NCI-H2171 treated with DMSO at 0.1 percent for 48 hours (cell line): Measurements from ENCODE around the gene TOM1L1.

Source experiments
- DNase-seq: peaks from one replicate; lab custom pipeline; 2025; lab: John Stamatoyannopoulos, UW

Gene TOM1L1

DNA sequence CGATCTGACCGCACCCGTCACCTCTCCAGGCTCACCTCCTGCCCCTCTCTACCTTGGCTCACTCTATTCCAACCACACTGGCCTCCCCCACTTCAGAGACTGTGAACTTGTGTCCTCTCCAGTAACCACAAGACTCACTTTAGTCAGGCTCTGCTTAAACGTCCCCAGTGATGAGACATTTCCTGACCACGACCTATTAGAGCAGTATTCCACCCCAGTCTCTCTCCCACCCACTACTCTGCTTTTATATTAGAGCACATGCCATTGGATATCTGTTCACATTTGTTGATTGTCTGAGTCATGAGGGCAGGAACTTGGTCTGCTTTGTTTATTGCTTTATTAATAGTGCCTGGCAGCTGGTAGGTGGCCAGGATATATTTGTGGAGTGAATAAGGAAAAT lies 47.7 kb downstream of the TOM1L1 start:
- no peak for DNase-seq

DNA sequence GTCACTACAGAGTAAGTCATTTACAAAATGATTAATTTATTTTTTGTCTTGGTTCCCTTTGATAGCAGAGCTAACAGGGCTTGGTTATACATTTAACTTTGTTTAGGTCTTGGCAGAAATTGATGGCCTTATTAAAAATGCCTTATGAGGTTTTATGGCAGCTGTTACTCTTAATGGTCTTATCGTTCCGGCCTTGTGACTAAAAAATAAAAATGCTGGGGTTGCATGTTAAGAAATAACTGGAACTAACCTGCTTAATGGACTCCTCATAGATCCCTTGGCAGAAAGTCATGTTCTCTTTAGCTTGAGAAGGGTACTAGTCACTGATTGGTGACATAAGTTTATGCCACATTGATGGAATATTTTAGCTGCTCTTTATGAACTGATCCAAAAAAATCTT lies 49.5 kb downstream of the TOM1L1 start:
- no peak for DNase-seq

DNA sequence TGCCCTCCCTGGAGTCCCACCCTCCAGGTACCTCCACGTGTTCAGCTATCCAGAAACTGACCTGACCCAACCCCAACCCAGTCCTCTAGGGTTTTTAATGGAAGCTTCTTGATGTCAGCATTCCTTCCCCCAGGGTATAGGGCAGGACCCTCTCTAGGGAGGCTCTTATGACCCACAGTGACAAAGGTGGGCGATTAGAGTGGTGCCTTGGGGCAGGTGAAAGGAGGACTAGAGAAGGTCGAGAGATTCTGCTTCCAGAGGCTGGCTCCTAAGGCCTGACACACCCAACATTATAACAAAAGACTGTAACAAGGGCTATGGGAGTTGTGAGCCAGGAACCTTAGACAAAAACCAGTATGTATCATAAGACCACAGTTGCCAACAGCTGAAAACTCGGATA lies 50.6 kb downstream of the TOM1L1 start:
- no peak for DNase-seq

DNA sequence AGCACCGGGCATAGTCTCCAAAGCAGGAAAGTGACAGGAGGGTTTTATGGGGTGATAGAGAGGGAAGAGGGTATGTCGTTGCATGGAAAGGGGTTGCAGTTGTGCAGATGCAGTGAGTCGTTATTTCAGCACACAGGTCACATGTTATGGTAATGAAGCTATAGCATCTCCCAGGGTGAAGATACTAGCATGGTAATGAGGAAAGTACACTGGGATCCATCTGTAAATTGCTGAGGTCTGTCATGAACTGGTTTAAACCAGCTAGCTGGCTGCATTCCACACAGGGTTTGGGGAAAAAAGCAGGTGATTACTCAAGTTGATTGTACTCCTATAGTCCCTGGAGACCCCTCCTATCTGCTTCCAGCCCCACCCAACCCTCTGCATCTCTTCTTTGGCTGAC lies 56.1 kb downstream of the TOM1L1 start:
- DNase-seq, result peak; percentile 99

DNA sequence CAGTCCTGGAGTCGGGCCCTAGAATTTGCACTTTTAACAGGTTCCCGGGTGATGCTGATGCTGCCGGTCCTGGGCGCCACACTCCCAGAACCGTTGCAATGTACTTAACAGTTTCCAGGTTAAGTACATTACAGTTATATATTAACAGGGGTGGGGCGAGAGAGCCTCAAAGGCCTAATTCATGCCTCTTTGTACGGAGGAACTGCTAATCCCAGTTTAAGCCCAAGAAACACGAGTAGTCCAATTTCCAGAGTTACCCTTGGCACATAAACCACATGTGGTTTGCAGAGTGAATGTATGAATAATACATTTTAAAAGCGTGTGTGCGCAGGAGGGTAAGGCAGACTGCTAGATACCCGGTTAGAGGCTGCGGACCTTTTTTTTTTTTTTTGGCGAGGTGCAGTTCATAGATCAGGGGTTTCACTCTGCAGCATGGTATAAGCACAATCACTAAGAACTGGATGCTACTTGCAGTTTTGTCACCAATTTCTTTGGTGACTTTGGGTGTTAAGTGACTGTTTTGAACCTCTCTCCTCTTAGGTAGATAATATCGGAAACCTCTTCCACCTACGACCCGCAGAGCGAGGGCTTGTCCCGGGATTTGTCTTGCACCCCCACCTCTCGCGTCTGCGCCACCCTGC lies 67.1 kb downstream of the TOM1L1 start:
- DNase-seq, result peak; percentile 79

DNA sequence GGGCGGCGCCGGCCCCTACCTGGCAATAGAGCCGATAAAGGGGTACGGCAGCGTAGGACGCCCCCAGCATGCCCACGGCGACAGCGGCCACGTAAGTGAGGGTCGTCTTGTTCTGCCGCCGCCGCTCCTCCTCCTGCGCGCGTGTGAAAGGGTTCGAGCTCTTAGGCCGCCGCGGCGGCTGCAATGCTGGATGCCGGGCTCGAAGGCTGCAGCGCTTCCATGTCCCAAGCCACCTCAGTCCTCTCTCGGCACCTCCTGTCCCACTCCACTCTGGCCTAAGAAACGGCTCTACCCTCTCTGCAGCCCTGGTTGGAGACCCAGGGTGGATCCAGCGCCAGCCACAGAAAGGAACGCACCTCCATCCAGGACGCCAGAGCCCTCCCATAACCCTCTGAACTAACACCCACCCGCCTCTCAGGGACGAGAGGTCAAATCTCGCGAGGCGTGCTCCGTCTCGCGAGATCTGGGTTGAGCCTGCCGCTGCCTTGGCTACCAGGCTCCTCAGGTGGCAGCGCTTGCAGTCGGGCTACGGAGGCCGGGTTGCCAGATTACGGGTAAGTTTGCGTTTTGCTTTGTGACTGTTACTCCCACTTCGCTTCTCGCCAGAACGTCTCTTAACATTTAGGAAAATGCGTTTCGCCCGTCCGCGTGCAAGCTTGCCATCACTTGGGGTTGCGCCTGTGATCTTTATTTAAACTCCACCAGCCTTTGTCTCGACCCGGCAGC lies 67.8 kb downstream of the TOM1L1 start, which contains the start of the genes COX11 and STXBP4:
COX11 (minus strand) TSS at position 393 of the 726 bp plus-strand sequence; CDS start at position 385, 8 bp downstream.
STXBP4 (plus strand) TSS at position 504 of the 726 bp plus-strand sequence. CDS start 17,455 bp downstream, outside the sequence.
- DNase-seq, result peak; percentile 96

DNA sequence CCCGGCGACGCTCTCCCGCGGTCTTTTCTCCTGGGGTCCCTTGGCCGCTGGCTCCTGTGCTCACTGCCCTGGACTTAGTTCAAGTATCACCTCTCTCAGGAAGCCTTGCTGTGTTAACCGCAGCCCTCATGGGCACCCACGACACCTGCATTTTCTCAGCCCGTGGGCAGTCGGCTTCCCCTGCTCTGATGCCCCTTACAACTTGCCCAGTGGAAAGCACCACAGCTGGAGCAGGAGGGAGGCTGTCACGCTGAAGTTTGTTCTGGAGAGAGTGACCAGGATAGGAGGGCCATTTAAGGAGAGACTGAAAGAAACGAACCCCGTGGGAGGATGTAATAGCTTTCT lies 68.3 kb downstream of the TOM1L1 start:
- peak; percentile 26 for DNase-seq

DNA sequence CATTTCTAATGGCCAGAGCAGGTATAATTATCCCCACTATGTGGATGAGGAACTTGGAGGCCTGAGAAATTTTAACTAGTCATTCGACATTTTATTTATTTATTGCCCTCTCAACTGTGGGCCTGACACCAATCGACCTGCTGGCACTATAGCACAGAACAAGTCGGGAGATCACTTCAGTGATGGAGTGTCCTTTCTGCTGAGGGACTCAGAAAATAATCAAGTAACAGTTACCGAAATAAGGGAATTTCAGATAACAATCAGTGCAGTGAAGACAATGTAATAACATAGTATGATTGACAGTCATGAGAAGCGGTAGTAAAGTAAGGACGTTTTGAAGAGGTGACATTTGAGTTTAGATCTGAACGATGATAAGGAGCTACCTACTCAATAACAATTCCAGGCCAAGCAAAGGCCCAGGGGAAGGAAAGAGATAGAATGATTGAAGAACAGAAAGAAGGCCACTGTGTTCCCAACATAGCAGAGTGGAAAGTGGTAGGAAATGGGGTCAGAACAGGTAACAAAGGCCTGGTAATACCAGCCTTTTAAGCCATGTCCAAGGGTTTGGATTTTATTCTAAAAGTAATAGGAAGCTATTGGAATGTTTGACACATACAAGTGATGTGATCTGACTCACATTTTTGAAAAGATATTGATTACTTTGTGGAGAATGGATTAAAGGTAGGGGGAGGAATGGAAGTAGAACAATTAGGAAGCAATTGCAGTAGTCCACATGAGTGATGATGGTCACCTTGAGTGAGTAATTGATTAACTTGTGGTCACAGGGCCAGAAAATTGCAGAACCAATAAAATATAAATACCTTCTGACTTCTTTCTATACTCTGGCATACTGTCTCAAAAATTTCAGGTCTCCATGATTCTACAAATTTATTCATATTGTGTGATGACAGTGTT lies 69.3 kb downstream of the TOM1L1 start:
- DNase-seq, result no peak

DNA sequence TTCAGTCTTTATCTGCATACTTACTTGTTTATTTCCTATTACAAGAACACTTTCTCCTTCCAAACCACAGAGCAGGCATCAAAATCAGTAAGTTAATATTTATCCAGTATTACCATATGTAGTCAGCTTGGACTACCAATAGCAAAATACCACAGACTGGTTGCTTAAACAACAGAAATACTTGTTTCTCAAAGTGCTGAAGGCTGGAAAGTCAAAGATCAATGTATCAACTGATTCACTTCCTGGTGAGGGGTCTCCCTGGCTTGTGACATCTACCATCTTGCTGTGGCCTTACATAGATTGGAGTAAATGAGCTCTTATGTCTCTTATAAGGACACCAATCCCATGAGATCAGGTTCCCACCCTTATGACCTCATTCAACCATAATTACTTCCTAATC lies 70.5 kb downstream of the TOM1L1 start:
- DNase-seq, result no peak

DNA sequence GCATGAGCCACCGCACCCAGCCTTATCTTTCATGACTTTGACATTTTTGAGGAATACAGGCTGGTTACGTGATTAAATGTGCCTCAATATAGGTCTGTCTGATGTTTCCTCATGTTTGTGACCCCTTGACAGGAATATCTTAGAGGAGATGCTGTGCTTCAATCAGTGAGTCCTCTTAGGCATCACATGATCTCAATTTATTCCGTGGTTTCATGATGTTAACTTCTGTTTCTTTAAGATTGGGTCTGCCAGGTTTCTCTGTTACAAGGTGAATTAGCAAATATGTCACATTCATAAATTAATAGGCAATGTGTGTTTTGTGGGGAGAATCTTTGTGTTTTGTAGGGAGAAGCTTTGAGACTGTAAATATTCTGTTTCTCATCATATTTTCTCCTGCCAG lies 71.2 kb downstream of the TOM1L1 start:
- no peak for DNase-seq

DNA sequence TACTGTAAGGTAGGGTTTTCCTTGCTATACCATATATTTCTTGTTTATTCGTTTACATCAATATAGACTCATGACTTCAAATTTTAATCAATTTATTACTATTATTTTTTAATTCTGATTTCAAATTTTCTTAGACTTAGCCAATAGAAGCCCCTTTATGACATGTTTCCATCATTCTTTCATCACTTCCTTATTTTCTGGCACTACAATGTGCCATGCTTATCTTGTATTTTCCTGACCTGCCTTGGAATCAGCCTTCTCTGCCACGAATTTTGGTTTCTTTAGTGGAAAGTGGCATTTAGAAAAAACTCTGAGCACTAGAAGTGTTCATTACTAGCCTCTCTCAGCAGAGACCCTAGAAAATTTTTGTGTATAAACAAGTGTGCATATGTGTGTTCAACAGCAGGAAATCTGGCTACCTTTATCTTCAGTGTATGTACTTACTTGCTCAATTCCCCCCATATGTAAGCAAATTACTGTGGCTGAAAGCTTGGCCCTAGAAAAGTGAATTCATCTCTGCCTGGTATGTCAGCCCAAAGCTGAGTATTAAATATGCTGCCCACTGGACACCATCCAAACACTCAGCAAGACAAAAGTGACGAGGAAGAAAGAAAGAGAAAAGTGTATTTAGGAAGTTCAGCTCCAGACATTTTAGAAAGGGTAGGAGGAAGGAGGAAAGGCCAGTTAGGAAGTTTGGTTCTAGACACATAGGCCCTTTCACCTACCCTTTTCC lies 71.9 kb downstream of the TOM1L1 start:
- no peak for DNase-seq

DNA sequence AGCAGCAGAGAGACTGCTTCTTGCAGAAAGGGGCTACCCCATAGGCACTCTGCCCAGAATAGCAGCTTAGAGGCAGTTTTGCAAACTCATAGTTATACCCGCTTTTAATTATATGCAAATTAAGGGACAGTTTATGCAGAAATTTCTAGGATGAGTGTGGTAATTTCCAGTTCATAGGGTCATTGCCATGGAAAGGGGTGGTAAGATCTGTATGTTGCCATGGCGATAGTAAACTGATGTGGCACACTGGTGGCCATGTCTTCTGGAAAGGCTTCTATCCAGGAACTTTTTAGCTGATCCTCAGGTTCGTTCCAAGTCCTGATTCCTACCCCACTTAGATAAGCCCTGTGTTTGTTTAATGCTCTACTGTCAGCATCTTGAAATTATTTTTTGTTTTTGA lies 74.1 kb downstream of the TOM1L1 start:
- DNase-seq, result no peak

DNA sequence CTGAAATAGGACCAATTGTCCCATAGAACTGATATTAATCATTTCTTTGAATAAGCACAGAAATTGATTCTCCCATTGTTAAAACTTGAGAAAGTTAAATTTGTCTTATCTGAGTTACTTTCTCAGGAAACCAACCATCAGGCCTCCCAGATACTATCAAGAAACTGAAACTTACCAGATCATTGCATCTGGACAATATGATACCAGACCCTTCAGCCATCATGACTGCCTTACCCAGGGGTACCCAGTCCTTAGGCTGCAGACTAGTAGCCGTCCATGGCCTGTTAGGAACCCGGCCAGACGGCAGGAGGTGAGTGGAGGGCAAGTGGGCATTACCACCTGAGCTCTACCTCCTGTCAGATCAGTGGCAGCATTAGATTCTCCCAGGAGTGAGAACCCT lies 75.7 kb downstream of the TOM1L1 start:
- DNase-seq, result no peak

DNA sequence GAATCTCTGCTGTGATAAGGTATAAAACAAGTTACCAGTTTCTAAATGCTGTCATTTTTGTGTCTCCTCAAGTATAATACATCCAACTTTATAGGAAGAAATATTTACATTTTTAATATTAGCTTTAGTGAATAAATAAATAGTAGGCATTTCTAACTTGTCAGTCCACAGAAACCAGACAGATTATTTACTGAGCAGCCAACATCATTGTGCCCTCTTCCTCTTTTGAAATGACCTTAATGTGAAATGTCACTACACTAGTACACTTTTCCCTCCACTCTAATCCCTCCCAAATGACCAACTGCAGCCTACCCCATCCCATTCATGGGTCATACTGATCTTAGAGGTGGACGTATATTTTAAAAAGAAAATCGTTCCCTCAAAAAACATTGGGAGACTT lies 77.1 kb downstream of the TOM1L1 start:
- DNase-seq, result no peak

DNA sequence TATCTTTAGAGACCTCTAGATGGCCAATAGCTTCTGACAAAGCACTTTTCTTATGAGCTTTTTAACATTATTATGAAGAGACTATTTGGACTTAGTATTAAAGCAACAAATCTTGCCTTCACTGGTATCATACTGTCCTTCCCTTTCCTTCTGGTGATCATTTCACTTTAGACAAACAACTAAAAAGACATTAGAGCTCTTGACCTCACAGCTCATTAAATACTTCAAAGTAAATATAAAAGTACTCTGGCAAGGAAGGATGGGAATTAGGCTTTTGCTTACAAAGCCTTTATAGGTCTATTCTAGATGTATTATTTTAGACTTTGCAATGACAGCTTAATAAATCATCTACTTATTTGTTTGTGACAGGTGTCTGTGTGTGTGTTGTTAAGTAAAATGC lies 79.0 kb downstream of the TOM1L1 start:
- no peak for DNase-seq

DNA sequence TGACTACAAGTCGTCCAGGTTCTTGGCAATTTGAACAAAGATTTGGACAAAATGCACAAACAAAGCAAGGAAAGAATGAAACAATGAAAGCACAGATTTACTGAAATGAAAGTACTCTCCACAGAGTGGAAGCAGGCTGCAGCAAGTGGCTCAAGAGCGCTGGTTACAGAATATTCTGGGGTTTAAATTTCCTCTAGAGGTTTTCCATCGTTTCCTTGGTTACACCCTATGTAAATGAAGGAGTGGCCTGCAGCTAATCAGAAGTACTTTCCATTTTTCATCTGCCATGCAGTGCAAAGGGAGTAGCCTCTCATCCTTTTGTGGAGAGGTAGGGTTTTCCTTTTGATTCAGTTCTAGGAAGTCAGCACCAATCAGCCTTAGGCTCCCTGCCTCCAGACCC lies 79.7 kb downstream of the TOM1L1 start:
- DNase-seq, result no peak

DNA sequence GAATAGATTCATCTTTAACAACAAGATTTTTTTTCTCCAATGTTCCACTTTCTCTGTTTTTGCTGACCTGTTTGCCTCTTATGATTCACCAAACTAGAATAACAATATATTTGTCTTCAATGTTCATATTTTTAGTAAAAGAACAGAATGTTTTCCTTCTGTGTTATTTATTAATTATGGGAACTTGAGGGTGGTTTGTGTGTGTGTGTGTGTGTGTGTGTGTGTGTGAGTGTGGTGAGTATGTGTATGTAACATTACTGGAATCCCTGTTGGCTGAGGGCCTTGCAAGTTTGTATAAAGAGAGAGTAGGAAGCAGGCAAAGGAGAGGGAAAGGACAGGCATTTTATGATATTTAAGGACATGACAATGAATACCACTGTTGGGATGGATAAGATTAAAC lies 81.7 kb downstream of the TOM1L1 start:
- DNase-seq, result no peak

DNA sequence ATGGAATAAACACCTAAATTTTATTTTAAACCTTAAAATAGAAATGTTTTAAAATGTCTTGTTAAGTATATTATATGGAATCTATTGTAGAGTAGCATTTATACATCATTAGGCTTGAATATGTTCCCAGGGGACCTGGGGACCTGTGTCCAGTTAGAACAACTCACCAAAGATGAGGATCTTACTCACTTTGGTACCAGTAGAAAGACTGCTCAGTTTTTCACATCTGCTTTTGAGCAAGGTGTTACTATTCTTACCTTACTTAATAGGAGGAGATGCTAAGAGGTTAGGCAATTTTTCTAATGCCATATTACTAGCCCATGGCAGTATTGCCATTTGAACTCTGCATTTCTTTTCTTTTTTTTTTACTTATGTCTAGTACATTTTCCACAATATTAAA lies 82.6 kb downstream of the TOM1L1 start:
- DNase-seq, result no peak

DNA sequence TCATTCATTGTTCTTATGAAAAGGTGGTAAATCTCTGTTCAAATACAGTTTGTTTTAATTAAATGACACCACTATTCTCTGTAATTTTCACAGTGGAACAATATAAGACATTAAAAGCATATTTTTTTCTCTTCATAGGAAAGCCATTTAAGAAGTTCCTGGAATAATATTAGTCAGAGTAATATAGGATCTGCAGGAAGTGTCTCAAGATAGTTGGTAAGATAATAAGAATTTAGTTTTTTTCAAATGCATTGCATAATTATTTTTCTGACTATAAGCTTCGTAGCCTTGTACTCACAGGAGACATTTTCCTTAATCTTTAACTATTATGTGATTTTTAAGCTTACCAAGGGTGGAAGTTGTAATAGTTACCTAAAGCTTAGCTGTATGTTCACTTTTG lies 84.8 kb downstream of the TOM1L1 start:
- DNase-seq, result no peak

DNA sequence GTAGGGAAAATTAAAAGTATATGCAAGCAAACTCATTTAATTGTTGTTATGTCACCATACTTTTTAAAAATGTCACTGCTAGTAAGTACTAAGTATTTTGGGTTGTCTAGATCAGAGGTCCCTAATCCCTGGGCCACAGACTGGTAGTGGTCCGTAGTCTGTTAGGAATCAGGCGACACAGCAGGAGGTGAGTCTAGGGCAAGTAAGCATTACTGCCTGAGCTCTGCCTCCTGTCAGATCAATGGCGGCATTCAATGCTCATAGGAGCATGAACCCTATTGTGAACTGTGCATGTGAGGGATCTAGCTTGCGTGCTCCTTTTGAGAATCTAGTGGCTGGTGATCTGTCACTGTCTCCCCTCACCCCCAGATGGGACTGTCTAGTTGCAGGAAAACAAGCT lies 89.5 kb downstream of the TOM1L1 start:
- DNase-seq, result no peak

DNA sequence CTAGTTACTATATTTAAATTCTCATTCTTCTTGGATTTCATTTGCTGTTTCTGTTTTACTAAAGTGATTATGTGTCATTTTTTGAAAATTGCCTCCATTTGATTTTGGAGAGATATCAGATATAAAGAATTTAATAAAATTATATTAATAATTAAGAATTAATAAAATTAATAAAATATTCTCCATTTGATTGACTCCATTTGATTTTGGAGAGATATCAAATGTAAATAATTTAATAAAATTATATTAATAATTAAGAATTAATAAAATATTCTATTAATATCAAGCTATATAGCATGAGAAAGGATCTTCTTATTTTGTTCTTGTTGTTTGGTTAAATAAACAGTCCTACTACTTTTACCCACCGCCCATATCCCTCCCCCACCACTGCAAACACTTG lies 90.9 kb downstream of the TOM1L1 start:
- DNase-seq, result no peak
